Fibroblast of pulmonary artery (primary cell): ENCODE results near the gene FIG4.
"Not testable (repeated sequence)": the region's sequence is repeated elsewhere in the genome, so short reads cannot be mapped to it uniquely, and the experiment has no call there.

Experiments
- DNase-seq: peaks from one replicate; pipeline ENCODE4 v3.0.0-alpha.2; 2010; ENCODE audit warnings: low read depth
- H3K4me3 ChIP-seq: replicated peaks from 2 replicates; pipeline ENCODE4 v1.5.1; 2011; ENCODE audit warnings: low read depth, mild to moderate bottlenecking, control low read depth, low read length, moderate library complexity
- TF ChIP-seq, protein P1 (sequence below): IDR thresholded peaks from 2 replicates; pipeline ENCODE4 v1.5.1; 2011; ENCODE audit warnings: mild to moderate bottlenecking, control low read depth, low read length, inconsistent platforms; ENCODE audit errors: missing control alignments

Gene FIG4

DNA sequence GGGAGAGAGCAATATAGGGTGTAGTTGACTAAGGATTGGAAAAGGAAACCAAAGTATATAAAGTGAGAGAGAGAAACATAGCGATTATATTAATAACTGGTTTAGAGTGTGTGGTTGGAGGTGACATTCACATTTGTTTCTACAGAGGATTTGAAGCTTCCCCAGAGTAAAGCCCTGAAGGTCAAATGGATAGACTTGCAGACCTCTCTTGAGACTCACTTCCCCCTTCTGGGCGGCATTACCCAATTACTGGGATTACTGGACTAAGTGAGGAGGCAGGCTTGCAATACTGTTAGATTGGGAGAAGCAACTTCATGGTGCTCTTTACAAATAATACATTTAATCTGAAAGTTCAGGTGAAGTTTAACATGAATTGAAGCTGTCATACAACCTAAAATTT is 10.7 kb downstream of the FIG4 start:
- DNase-seq, result no peak
- TF ChIP-seq, protein P1, sequence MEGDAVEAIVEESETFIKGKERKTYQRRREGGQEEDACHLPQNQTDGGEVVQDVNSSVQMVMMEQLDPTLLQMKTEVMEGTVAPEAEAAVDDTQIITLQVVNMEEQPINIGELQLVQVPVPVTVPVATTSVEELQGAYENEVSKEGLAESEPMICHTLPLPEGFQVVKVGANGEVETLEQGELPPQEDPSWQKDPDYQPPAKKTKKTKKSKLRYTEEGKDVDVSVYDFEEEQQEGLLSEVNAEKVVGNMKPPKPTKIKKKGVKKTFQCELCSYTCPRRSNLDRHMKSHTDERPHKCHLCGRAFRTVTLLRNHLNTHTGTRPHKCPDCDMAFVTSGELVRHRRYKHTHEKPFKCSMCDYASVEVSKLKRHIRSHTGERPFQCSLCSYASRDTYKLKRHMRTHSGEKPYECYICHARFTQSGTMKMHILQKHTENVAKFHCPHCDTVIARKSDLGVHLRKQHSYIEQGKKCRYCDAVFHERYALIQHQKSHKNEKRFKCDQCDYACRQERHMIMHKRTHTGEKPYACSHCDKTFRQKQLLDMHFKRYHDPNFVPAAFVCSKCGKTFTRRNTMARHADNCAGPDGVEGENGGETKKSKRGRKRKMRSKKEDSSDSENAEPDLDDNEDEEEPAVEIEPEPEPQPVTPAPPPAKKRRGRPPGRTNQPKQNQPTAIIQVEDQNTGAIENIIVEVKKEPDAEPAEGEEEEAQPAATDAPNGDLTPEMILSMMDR, result no peak
- H3K4me3 ChIP-seq, result no peak overlapping the region

- no peak for DNase-seq
- TF ChIP-seq, protein P1, result no peak
- no peak overlapping the region for H3K4me3 ChIP-seq
These were observed 11.7 kb downstream of the FIG4 start for GRCh38 chr6:109702791-109703190.

DNA sequence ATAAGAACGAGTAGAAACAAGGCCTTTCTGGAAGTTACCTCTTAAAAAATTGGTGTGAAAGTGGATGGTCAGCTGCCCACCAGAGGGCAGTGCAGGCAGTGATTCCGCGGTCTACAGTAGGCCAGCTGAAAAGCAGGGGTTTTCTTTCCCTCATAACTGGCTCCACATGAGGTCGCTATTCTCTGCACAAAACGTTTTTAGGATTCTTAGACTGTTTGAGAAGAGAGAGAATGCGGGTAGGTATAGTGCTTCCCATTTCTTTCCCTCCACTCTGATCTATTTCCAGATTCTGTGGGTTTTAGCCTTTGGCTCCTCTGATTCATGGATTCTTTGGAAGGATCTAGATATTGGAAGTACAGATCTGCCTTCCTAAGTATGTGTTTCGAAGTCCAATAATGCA is 14.2 kb downstream of the FIG4 start:
- TF ChIP-seq, protein P1, result peak; percentile 98
- H3K4me3 ChIP-seq, result no peak overlapping the region
- peak; percentile 94 for DNase-seq

DNA sequence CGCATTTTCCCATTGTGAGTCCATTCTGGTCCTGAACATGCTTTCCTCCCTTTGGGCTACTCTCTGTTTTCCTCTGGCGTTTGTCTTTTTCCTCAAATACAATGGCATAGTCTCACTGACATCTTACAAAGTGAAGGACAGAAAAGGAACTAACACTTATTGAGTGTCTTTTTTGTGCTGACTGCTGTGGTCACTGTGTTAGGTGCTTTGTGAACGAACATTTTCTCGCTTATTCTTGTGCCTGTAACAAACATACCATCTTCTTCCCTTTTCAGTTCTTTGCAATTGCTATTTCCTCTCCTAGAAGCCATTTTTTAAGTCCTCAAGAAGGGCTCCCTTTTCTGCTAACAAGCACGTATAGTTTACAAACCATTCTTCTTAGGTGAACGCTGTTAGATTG is 15.4 kb downstream of the FIG4 start:
- no peak overlapping the region for H3K4me3 ChIP-seq
- TF ChIP-seq, protein P1, result no peak
- DNase-seq, result no peak

- H3K4me3 ChIP-seq, DNase-seq: not testable (repeated sequence)
These were observed 17.0 kb downstream of the FIG4 start for GRCh38 chr6:109708099-109708498.

GRCh38 chr6:109713097-109713496 is 22.0 kb downstream of the FIG4 start:
- H3K4me3 ChIP-seq, result no peak overlapping the region
- TF ChIP-seq, protein P1, result no peak
- DNase-seq, result no peak

GRCh38 chr6:109714166-109714565 is 23.1 kb downstream of the FIG4 start:
- TF ChIP-seq, protein P1, result no peak
- no peak for DNase-seq
- no peak overlapping the region for H3K4me3 ChIP-seq

DNA sequence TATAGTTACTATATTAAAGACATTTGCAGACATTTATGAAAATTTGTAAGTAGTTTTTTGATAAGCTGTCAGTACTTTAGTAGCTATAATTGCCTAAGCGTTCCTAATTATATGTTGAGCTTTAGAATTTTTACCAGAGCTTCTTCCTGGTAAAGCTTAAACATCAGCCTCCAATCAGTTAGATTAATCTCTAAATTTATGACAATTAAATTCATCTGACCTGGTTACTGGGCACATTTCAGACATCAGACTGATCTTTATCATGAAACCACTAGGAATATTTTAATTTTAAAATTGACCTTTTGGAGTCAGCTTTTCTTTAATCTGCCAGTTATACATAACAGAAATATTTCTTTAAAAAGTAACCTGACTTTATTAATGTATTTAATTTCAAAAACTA is 23.5 kb downstream of the FIG4 start:
- no peak overlapping the region for H3K4me3 ChIP-seq
- DNase-seq, result no peak
- TF ChIP-seq, protein P1, result no peak
